Cardiac atrium fibroblast (primary cell): Measurements from ENCODE around the gene C2orf68. TPM values are rescaled to one million over a fixed set of nuclear protein-coding genes. Genes with fewer than 3 reads are reported as not detected.

ENCODE experiments used
- total RNA-seq: library from RNA; depleted of rRNA; stranded (reverse); fragments of >200 nt; gene quantifications from 2 replicates; pipeline ENCODE4 v1.2.3, GENCODE V29; 2015

Gene C2orf68, protein sequence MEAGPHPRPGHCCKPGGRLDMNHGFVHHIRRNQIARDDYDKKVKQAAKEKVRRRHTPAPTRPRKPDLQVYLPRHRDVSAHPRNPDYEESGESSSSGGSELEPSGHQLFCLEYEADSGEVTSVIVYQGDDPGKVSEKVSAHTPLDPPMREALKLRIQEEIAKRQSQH
- 7.4 and 11.0 TPM in 2 replicates for total RNA-seq

GRCh38 chr2:85611705-85612587 lies at the start of gene C2orf68:
C2orf68 (minus strand) TSS chr2:85612066; CDS start chr2:85611984, 82 bp downstream.

GRCh38 chr2:85602476-85603234 lies 9.2 kb downstream of the C2orf68 start, which contains the start of gene TMEM150A:
TMEM150A (minus strand) TSS chr2:85602698; CDS start chr2:85601948, 750 bp downstream.

GRCh38 chr2:85595301-85596025 lies 16.4 kb downstream of the C2orf68 start, which contains the start of gene RNF181:
RNF181 (plus strand) TSS chr2:85595745; CDS start chr2:85595764, 19 bp downstream.

DNA sequence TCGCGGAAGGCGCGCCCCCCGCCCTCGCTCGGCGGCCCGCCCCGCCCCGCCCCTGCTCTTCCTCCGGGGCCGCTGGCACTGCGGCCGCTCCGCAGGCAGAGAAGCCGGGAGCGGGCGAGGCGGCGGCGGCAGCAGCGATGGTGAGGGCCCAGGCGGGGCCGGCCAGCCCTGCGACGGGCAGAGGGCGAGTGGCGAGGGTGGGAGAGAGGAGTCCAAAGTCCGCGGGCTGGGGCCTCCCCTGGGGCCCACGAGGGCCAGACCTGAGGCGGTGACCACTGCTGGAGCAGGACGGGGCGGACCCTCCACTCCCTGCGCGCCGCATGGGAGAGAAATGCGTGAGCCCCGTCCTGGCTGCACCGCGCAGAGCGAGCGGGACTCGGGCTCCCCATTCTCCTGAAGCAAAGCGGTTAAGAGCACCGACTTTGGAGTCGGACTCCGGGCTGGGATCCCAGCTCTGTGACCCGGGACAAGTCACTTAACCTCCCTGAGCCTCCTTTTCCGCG lies 27.5 kb downstream of the C2orf68 start, which contains the start of gene VAMP5:
TSS of gene VAMP5 (plus strand) at position 78 of the 503 bp plus-strand sequence. CDS start at position 138, 60 bp downstream.

DNA sequence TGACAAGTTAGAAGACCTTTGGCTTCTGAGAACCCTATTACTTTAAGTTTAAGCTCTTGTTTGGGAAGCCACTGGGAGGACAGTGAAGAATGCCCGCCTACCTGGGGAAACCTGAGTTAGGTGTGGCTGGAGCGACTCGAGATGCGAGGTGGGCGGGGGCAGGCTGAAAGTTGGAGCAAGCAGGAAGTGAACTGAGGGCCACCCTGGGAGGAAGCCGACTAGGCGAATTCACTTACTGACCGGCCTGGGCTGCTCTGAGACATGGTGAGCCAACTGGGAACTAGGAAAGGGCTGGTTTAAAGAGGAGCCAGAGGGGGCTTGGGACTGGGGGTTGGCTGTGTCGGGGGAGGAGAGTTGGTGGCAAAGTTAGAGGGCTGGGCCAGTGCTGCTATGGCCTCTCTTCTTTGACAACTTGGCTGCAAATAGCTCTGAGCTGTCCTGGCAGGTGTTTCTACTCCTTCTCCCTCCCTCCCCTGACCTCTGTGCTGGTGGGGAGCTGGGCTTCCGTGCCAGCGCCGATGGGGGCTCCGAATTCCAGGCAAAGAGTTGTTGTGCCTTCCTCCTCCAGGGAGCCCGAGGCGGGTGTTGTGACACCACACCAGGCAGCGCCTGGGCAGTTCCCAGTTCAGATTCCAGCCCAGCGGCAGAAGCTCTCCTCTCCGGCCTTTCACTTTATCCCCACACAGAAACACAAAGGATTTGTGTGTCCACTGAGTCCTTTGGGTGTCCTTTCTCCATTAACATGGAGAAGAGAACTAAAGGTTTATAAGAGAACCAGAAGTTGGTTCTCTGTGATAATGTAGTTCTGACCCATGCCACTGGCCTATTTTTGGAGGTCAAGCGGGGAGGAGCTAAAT lies 34.3 kb downstream of the C2orf68 start, which contains the start of gene VAMP8:
TSS of gene VAMP8 (plus strand) at position 201 of the 857 bp plus-strand sequence. CDS start at position 262, 61 bp downstream.

GRCh38 chr2:85561280-85562212 lies 50.3 kb downstream of the C2orf68 start, which contains the start of gene GGCX:
GGCX (minus strand) TSS chr2:85561493; CDS start chr2:85561428, 65 bp downstream.

Other genes starting within 250 kb of the C2orf68 start
- gene CAPG, start 201.7 kb downstream of the C2orf68 start, total RNA-seq = 23.3 and 29.4 TPM in 2 replicates
- gene SH2D6, start 193.4 kb downstream of the C2orf68 start, total RNA-seq = not detected in 2 replicates
- 86.3 and 97.7 TPM in 2 replicates for gene MAT2A, start 72.9 kb downstream of the C2orf68 start, total RNA-seq
- 46.5 and 82.5 TPM in 2 replicates for gene GGCX, start 50.6 kb downstream of the C2orf68 start, total RNA-seq
- gene VAMP8, start 34.5 kb downstream of the C2orf68 start, total RNA-seq = 0.16 and 2.2 TPM in 2 replicates
- 30.6 and 43.5 TPM in 2 replicates for gene VAMP5, start 27.6 kb downstream of the C2orf68 start, total RNA-seq
- 136 and 149 TPM in 2 replicates for gene RNF181, start 16.3 kb downstream of the C2orf68 start, total RNA-seq
- gene TMEM150A, start 9.4 kb downstream of the C2orf68 start, total RNA-seq = 21.4 and 31.4 TPM in 2 replicates
- 46.2 and 46.3 TPM in 2 replicates for gene USP39, start 4.1 kb upstream of the C2orf68 start, total RNA-seq
- not detected in 2 replicates for gene SFTPB, start 56.1 kb upstream of the C2orf68 start, total RNA-seq
- not detected in 2 replicates for gene GNLY, start 82.3 kb upstream of the C2orf68 start, total RNA-seq
- 115 and 129 TPM in 2 replicates for gene ATOH8, start 141.9 kb upstream of the C2orf68 start, total RNA-seq